Thyroid gland (tissue), 4 donors: ENCODE data around the gene EIF3D.

Experiments
- CTCF ChIP-seq, 6 experiments: fragments of 200-600 bp in 3 of 6; fragments of 450-650 bp in 3 of 6; sonication (generic) in 3 of 6; IDR thresholded peaks; one replicate each; pipeline ENCODE4 v1.5.1; 2016 to 2019; ENCODE audit warnings: antibody characterized with exemption in 6 of 6, mild to moderate bottlenecking in 2 of 6, inconsistent platforms in 1 of 6, moderate library complexity in 1 of 6
- POLR2A ChIP-seq, 2 donors: fragments of 450-650 bp; IDR thresholded peaks; one replicate each; pipeline ENCODE4 v1.6.1; 2017; ENCODE audit warnings: antibody characterized with exemption in 2 of 2, mild to moderate bottlenecking in 2 of 2, moderate library complexity in 1 of 2

GRCh38 chr22:36565159-36565507, 36.2 kb upstream of the EIF3D start:
- TF ChIP-seq CTCF (IDR thresholded peaks at IDR 0.05): no peak
- no peak for TF ChIP-seq POLR2A (IDR thresholded peaks at IDR 0.05)
